Right kidney (tissue), 9 donors: Measurements from ENCODE around the gene KBTBD13.
"Not testable (repeated sequence)": the region's sequence is repeated elsewhere in the genome, so short reads cannot be mapped to it uniquely, and the experiment has no call there.

ENCODE experiments used
- DNase-seq: peaks from one replicate; pipeline ENCODE4 v3.0.0-alpha.2; 2016
- long read RNA-seq, 8 donors: transcript quantifications; one replicate each; lab custom pipeline, GENCODE V29; 2026

The KBTBD13 gene
- long read RNA-seq, donor 1, partial matches to known transcripts, result 17 of 22 reads
- long read RNA-seq, donor 1, other reads (novel, unspliced or antisense), result 5 of 22 reads
- long read RNA-seq, donor 2, result 0 reads
- long read RNA-seq, donor 3, result 0 reads
- long read RNA-seq, donor 4, result 0 reads
- long read RNA-seq, donor 5, result 0 reads
- long read RNA-seq, donor 6, result 0 reads
- long read RNA-seq, donor 7, result 0 reads
- long read RNA-seq, donor 8, result 0 reads

GRCh38 chr15:65076486-65077290 is at the start of gene KBTBD13:
TSS of gene KBTBD13 (plus strand) at chr15:65076746. CDS start at chr15:65076816, 70 bp downstream.
- DNase-seq, result no peak

GRCh38 chr15:65026756-65027155 is 49.8 kb upstream of the KBTBD13 start:
- no peak for DNase-seq

DNA sequence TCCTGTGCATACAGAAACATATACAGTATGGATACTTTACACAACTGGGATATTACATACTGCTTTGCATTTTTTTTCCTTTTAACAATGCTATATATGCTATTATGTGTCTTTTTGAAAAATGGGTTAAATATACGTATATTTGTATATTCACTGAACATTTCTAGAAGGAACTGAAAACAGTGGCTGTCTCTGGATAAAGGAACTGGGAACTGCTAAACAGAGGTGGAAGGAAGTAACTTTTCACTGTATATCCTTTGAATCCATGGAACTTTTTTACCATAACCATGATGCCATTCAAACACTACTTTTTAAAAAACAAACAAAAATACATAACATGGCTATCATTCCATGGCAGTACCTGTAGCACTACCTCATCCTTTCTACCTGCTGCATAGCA is 49.0 kb upstream of the KBTBD13 start:
- no peak for DNase-seq

- DNase-seq, result no peak
Observed at GRCh38 chr15:65028338-65028737, 48.2 kb upstream of the KBTBD13 start.

DNA sequence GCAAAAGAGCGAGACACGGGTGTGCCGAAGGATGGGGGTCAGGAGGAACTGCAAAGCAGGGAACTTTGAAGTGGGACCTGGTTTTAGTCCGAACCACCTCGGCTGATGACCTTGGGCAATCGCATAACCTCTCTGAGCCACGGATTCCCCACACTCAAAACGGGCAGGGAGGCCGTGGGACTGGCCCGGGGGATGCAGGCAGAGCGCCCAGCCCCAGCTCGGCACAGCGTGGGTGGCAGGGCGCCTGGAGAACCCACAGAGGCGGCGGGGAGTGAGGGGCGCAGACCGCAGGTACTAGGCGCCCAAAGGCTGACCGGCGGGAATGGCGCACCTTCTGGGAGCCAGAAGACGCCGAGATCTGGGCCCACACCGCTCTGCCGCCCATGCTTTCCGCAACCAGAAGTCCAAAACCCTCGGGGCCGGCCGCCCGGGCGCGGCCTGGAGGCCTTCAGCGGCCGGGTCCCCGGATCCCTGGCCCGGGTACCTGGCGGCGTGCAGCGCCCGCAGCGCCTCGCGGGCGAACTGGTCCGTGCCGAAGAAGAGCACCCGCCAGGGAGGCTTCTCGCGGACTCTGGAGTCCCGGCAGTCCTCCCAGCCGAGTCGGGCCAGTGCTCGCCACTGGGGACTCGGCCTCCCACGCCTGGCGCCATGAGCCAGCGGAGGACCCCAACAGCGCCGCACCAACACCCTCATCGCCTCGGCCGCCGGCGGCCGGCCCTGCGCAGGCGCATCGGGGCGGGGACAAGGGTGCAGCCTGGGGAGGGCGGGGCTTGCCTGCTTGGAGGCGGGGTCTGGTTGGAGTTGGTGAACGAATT is 47.4 kb upstream of the KBTBD13 start, which contains the start of gene MTFMT:
Gene MTFMT, minus strand, starts transcription at position 719 of the 815 bp plus-strand sequence. Its CDS starts 26 bp downstream, at position 693.
- peak; percentile 97 for DNase-seq

- no peak for DNase-seq
Observed at GRCh38 chr15:65029736-65030208, 46.8 kb upstream of the KBTBD13 start.

DNA sequence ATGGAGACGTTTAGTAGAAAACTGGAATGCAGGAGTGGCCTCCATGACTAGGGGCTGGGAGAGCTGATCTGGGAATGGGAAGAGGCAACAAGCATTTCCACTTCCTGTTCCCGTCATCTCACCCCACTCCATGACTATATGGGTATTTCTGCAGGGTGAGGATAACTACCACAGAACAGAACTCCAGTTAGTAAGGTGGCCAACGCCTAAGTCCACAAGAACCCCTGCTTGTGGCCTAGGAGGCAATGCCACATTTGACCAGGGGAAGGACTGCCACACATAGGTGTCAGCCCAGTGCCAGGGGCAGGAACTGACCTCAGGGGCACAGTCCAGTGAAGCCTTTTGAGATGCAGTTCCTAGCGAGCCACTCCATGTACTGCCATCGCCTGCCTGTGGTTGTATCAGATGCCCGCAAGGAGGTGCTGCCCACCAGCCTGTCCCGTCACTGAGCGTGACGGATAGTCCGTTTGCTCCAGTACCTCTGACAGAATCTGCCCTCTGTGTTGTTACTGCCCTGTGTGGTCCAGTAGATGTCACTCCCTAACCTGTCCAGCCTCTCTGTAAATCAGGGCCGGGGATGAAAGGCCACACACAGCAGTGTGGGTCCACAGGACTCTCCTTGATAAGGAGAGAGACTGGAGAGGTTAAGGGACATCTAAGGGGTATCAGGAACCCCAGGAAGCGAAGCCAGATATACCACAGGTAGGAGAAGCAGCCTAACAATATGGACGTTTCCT is 43.6 kb upstream of the KBTBD13 start:
- DNase-seq, result peak; percentile 55

GRCh38 chr15:65033659-65034269 is 42.8 kb upstream of the KBTBD13 start:
- no peak for DNase-seq

DNA sequence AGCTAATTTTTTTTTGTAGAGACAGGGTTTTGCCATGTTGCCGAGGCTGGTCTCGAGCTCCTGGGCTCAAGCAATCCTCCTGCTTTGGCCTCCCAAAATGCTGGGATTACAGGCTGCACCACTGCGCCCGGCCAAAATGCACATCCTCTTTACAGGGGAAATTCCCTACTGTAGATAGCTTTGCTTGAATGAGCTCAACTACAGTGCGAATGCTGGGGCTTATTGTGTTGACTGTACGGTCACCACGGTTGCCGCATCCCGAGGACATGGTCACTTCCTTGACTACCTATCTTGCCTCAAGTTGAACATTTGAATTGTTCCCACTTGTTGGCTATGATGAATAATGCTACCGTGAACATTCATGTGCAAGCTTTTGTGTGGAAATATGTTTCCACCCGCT is 41.8 kb upstream of the KBTBD13 start:
- no peak for DNase-seq

- DNase-seq, result no peak
Observed at GRCh38 chr15:65037309-65037708, 39.2 kb upstream of the KBTBD13 start.

DNA sequence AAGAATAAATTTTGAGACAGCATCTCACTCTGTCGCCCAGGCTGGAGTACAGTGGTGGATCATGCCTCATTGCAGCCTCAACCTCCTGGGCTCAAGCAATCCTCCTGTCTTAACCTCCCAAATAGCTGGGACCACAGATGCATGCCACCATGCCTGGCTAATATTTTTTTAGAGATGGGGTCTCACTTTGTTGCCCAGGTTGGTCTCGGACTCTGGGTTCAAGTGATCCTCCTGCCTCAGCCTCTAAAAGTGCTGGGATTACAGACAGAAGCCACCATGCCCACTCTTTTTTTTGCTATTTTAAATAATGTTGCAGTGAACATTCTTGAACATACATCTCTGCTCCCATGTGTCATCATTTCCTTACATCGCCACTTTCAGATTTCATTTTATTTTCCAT is 38.1 kb upstream of the KBTBD13 start:
- no peak for DNase-seq

GRCh38 chr15:65038836-65039235 is 37.7 kb upstream of the KBTBD13 start:
- no peak for DNase-seq

DNA sequence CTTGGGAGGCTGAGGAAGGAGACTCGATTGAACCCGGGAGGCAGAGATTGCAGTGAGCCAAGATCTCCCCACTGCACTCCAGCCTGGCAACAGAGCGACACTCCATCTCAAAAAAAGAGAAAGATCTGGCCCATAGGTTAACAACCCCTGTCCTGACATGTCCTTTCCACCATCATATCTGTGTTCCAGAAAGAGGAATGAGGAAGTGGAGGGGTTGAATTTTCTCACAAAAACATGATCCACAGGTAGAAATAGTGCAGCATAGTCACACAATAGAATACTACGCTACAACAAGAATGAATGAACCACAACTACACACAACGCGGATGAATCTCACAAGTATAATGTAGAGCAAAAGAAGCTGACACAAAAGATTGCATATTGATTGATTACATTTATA is 36.1 kb upstream of the KBTBD13 start:
- no peak for DNase-seq

- no peak for DNase-seq
Observed at GRCh38 chr15:65041787-65042186, 34.8 kb upstream of the KBTBD13 start.

DNA sequence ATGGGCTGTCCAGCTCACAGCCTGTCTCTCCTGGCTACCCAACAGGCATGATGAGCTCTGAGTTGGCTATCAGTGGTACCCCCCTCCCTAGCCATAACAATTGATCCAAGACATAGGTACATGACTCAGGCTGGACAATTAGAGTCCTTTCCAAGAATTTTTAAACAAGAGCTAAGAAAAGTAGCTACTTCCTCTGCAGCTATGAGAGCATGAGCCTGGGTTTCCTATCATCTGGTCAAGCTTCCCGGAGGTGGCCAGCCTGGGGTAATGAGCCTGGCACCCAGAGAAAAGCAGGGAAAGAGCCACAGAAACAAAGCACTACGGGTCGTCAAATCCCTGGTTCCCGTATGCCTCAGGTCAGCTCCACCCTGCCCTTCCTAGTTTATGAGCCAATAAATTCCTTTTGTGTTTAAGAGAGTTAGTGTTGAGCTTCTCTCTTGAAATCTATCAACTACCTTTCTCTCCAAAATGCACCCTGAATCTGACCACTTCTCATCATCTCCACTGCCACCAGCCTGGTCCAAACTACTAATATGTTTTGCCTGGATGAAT is 33.7 kb upstream of the KBTBD13 start:
- DNase-seq, result no peak

GRCh38 chr15:65044218-65044617 is 32.3 kb upstream of the KBTBD13 start:
- DNase-seq, result not testable (repeated sequence)

DNA sequence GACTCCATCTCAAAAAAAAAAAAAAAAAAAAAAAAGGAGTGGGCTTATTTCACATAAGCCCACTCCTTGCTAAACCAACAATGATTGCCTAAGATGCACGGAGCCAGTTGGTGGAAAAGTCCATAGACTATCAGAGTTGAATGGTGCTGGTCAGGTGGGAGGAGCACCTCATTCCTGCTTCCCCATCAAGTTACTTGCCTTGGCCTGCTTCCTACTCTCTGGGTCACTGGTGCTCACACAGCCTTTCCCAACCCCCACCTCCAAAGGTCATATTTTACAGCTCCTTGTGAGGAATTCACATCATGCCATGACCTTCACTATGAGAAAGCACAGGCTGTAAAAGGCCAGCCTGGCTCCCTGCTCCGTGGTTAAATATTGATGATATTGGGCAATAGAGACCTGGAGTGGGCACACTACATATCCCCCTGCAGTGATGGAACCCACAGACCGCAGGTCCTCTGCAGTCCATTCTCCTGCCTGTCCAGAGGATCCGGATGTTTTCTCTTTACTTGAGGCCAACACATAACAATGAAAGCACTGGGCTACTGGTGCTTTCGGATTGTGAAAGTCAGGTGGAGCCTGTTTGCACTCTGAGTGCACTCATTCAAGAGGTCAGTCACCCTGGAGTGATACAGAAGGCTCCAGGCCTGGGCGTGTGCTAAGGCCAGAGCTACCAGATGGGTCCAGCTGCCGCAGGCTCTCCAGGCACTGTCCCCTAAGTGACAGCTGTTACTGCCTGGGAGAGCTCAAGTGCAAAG is 31.6 kb upstream of the KBTBD13 start, which contains the start of gene SLC51B:
Gene SLC51B, plus strand, starts transcription at position 664 of the 758 bp plus-strand sequence. CDS start 4,618 bp downstream, outside the sequence.
- peak; percentile 47 for DNase-seq

- no peak for DNase-seq
Observed at GRCh38 chr15:65048241-65048640, 28.3 kb upstream of the KBTBD13 start.

GRCh38 chr15:65049418-65049840 is 27.1 kb upstream of the KBTBD13 start:
- DNase-seq, result peak; percentile 72

GRCh38 chr15:65050270-65050669 is 26.3 kb upstream of the KBTBD13 start:
- DNase-seq, result no peak
